CD4-positive, alpha-beta T cell treated with Interleukin-6 at 100 ng/mL for 8 hours (primary cell): ENCODE results near the gene RPL7A.
"Not testable (repeated sequence)": the region's sequence is repeated elsewhere in the genome, so short reads cannot be mapped to it uniquely, and the experiment has no call there.

ENCODE experiments used
- DNase-seq: peaks from one replicate; pipeline ENCODE4 v3.0.0-alpha.2; 2020; ENCODE audit warnings: mixed read lengths, low spot score

The RPL7A gene

GRCh38 chr9:133389025-133389557 is 41.1 kb downstream of the RPL7A start:
- DNase-seq: no peak

- DNase-seq: no peak
Observed at GRCh38 chr9:133389562-133389961, 41.5 kb downstream of the RPL7A start.

- no peak for DNase-seq
Observed at GRCh38 chr9:133390713-133391112, 42.7 kb downstream of the RPL7A start.

- DNase-seq: not testable (repeated sequence)
Observed at GRCh38 chr9:133391449-133391848, 43.4 kb downstream of the RPL7A start.

DNA sequence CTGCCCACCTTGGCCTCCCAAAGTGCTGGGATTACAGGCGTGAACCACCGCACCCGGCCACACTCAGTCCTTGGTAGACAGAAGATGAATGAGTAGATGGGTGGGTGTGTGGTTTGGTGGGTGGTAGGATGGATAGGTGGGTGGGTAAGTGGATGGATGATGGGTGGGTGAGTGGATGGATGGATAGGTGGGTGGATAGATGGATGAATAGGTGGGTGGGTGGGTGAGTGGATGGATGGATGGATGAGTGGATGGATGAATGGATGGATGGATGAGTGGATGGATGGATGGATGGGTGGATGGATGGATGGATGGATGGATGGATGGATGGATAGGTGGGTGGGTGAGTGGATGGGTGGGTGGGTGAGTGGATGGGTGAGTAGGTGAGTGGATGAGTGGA is 44.3 kb downstream of the RPL7A start:
- not testable (repeated sequence) for DNase-seq

- no peak for DNase-seq
Observed at GRCh38 chr9:133393399-133393798, 45.4 kb downstream of the RPL7A start.

DNA sequence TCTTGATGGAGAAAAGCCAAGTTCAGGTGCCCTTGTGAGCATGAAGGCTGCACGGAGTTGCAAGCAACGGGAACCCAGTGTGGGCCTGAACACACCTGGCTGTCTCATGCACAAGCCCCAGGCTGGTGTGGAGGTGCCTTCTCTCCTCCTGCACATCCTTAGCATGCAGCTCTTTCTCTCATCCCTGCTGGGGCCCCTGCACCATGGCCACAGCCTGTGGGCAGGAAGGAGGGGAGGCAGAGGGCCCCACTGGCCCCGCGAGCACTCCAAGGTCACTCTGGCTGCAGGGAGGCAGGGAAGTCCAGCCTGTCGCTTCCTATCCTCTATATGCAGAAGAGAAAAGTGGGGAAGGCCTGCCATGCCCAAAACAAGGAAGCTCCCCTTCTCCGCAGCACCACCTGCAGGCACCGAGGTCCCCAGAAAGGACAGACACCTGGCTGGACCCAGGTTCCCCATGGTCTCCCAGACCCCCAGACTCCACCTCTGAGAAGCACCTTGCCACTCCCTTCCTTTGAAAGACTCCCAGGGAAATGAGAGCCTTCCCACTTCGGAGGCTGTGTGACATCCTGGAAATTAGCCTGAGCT is 46.8 kb downstream of the RPL7A start:
- no peak for DNase-seq

DNA sequence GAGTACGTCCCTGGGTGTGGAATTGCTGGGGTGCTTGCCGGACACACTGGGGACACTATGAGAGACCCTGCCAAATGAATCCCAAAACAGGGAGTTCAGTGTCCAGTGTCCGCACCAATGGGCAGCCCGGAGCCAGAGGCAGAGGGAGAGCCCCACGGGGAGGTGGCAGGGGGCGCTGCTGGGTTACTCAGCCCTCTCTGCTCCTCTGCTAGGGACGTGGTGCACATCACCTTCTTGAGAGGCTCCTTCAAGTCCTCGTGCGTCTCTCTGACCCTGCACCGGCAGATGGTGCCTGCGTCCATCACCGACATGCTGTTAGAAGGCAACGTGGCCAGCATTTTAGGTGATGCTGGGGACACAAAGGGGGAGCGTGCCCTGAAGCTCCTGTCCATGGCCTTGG is 48.9 kb downstream of the RPL7A start:
- DNase-seq: no peak

DNA sequence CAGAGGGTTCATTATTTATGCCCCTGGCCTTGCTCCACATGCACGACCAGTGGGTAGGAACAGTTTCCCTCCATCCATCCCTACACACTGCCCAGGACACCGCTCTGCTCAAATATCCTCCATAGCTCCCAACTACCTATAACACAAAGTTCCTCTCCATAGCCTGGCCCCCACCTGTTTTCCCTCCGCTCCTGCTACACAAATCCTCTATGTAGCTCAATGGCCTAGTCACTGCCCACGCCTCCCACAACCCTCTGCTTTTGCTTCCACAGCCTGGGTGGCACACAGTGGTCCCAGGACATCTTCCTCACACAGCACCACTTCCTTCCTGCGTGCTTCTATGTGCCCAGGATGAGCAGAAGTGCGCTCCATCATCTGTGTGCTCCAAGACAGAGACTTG is 49.4 kb downstream of the RPL7A start:
- no peak for DNase-seq

- no peak for DNase-seq
Observed at GRCh38 chr9:133397895-133398294, 49.9 kb downstream of the RPL7A start.

DNA sequence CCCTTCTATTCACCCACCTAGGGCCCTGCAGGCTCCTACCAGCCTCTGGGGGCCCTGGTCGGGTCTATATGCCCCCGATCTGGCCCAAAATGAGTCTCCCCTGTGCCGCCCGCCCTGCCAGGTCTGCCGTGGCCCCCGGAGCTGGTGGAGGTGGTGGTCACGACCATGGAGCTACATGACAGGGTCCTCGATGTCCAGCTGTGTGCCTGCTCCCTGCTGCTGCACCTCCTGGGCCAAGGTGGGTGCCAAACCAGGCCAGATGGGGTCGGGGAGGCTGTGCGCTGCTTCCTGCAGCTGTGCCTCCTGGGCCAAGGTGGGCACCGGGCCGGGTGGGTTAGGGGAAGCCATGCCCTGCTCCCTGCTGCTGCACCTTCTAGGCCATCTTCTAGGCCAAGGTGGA is 52.3 kb downstream of the RPL7A start:
- DNase-seq: no peak
